ENCODE measurements around the gene DOCK2. TPM values are rescaled to one million over a fixed set of nuclear protein-coding genes. Genes with fewer than 3 reads are reported as not detected.

DOCK2 gene
- total and polyA plus RNA-seq, 9 of the 15 experiments (the other 6 are each of a cell fraction or from before 2014, with no cell fraction given), result 4.5 to 42.6 (median 20.5) TPM

- WGBS (ENCODE audit: insufficient coverage, low coverage, missing lambda C conversion rate), result 0% methylated on average over 1 of the region's 1 CpG
- BruUV-seq (replicated peaks), result no TSS peak
- no peak overlapping the region for H3K27ac ChIP-seq (ENCODE audit: extremely low read depth, low read depth, low read length)
These were observed 305.1 kb downstream of the DOCK2 start for GRCh38 chr5:169942181-169942580.

GRCh38 chr5:169943026-169943425 lies 306.0 kb downstream of the DOCK2 start:
- no peak overlapping the region for H3K9ac ChIP-seq (ENCODE audit: insufficient read depth in 1 of 2, low read depth in 2 of 2, low read length in 2 of 2)
- intact Hi-C loops (cut with micrococcal nuclease), result no loop called here
- no peak overlapping the region for H3K4me3 ChIP-seq
- no peaks in the 10 kb centered on the region for H4K20me1 ChIP-seq (replicated peaks; ENCODE audit: control insufficient read depth, insufficient read depth, low read length)
- no peak overlapping the region for H3K27ac ChIP-seq (ENCODE audit: extremely low read depth, low read depth, low read length)
- FAIRE-seq (no peak), ATAC-seq (no peak), DNase-seq (ENCODE audit: extremely low read depth in 1 of 4, low spot score in 3 of 4) (no peak)
- POLR2A ChIA-PET, result interaction anchor here (0.6 kb wide), 1 partner anchor 86 kb away, joined by 4 read pairs; no protein-coding TSS in a partner anchor
- H3K4me1 ChIP-seq (replicated peaks in 1 of 2; ENCODE audit: control insufficient read depth in 2 of 2, insufficient read depth in 2 of 2, low read length in 2 of 2), result no peaks in the 10 kb centered on the region
- H3K9me3 ChIP-seq (replicated peaks; ENCODE audit: control insufficient read depth, insufficient read depth, low read depth, low read length), result no peaks in the 10 kb centered on the region
- no TSS peak for BruUV-seq (replicated peaks)
- peaks cover 0 to 5% of the 10 kb centered on the region in 2 experiments; a peak in 2 of 5 replicates for H3K27me3 ChIP-seq (ENCODE audit: control insufficient read depth in 2 of 2, insufficient read depth in 2 of 2, low read length in 2 of 2)
- H2AFZ ChIP-seq (ENCODE audit: low read depth, low read length), result no peak overlapping the region
- H3K4me2 ChIP-seq (ENCODE audit: insufficient read depth, low read length), result no peak overlapping the region
- in situ Hi-C loops (cut with MboI), result no loop called here
- TF ChIP-seq BRCA1 (IDR thresholded peaks at IDR 0.05), result no peak
- TF ChIP-seq BRCA1 (CRISPR knock-in tag; IDR thresholded peaks at IDR 0.05), result no peak
- TF ChIP-seq ETV6 (IDR thresholded peaks at IDR 0.05; ENCODE audit: borderline replicate concordance in 1 of 2, low read depth in 2 of 2, low read length in 1 of 2), result no peak
- TF ChIP-seq ETV6 (CRISPR knock-in tag; IDR thresholded peaks at IDR 0.05; ENCODE audit: borderline replicate concordance), result no peak
- no peak for TF ChIP-seq TOE1 (IDR thresholded peaks at IDR 0.05; ENCODE audit: borderline replicate concordance)
- no peak for TF ChIP-seq TOE1 (CRISPR knock-in tag; IDR thresholded peaks at IDR 0.05; ENCODE audit: borderline replicate concordance, low read depth)
- no peak for TF ChIP-seq MAFF (IDR thresholded peaks at IDR 0.05; ENCODE audit: low read length)
- 4% methylated on average over 4 of the region's 4 CpGs for WGBS (ENCODE audit: insufficient coverage, low coverage, missing lambda C conversion rate)
- H3K9me1 ChIP-seq (ENCODE audit: control insufficient read depth, insufficient read depth, low read length), result no peaks in the 10 kb centered on the region
- CTCF ChIA-PET (ENCODE audit: low intra/inter-chr PET ratio), result no interaction called here
- no peaks in the 10 kb centered on the region for H3K36me3 ChIP-seq (ENCODE audit: control insufficient read depth, insufficient read depth, low read length)
- no peaks in the 10 kb centered on the region for H3K79me2 ChIP-seq (ENCODE audit: control insufficient read depth, insufficient read depth, low read length)

More at GRCh38 chr5:169942181-169942580, 305.1 kb downstream of the DOCK2 start:
- CTCF ChIA-PET (ENCODE audit: low intra/inter-chr PET ratio), result no interaction called here
- Histone ChIP-seq H3K4me1 (replicated peaks in 1 of 2; ENCODE audit: control insufficient read depth in 2 of 2, insufficient read depth in 2 of 2, low read length in 2 of 2) (no peaks in the 10 kb centered on the region), H3K4me2 (ENCODE audit: insufficient read depth, low read length) (no peak overlapping the region), H3K79me2 (ENCODE audit: control insufficient read depth, insufficient read depth, low read length) (no peaks in the 10 kb centered on the region), H3K36me3 (ENCODE audit: control insufficient read depth, insufficient read depth, low read length) (no peaks in the 10 kb centered on the region), H3K9ac (ENCODE audit: insufficient read depth in 1 of 2, low read depth in 2 of 2, low read length in 2 of 2) (no peak overlapping the region), H3K4me3 (no peak overlapping the region), H2AFZ (ENCODE audit: low read depth, low read length) (no peak overlapping the region), H3K9me3 (replicated peaks; ENCODE audit: control insufficient read depth, insufficient read depth, low read depth, low read length) (no peaks in the 10 kb centered on the region), H3K27me3 (ENCODE audit: control insufficient read depth in 2 of 2, insufficient read depth in 2 of 2, low read length in 2 of 2) (peaks cover 0 to 5% of the 10 kb centered on the region in 2 experiments; a peak in 2 of 5 replicates), H3K9me1 (ENCODE audit: control insufficient read depth, insufficient read depth, low read length) (no peaks in the 10 kb centered on the region), H4K20me1 (replicated peaks; ENCODE audit: control insufficient read depth, insufficient read depth, low read length) (no peaks in the 10 kb centered on the region)
- FAIRE-seq (no peak), DNase-seq (ENCODE audit: extremely low read depth in 1 of 4, low spot score in 3 of 4) (no peak), ATAC-seq (no peak)
- POLR2A ChIA-PET, result interaction anchor here (0.6 kb wide), 1 partner anchor 86 kb away, joined by 4 read pairs; no protein-coding TSS in a partner anchor
- TF ChIP-seq TAL1 (IDR thresholded peaks at IDR 0.05) (no peak), GABPA (tag; conservative IDR thresholded peaks at IDR 0.05; ENCODE audit: low read depth) (no peak), CSDE1 (IDR thresholded peaks at IDR 0.05) (no peak), SRSF1 (IDR thresholded peaks at IDR 0.05; ENCODE audit: low read depth, low read length) (no peak), SMAD2 (IDR thresholded peaks at IDR 0.05; ENCODE audit: low read depth, low read length) (no peak), TBL1XR1 (IDR thresholded peaks at IDR 0.05; ENCODE audit: low read length in 2 of 2) (no peak)
- intact Hi-C loops (cut with micrococcal nuclease), result no loop called here
- in situ Hi-C loops (cut with MboI), result no loop called here

All from K562 (cell line).